ENCODE data around the gene DDX27.
A peak's percentile ranks its signal among the peaks of the same experiment; 100 is the strongest.

DDX27 gene

GRCh38 chr20:49276161-49276960, 57.1 kb downstream of the DDX27 start:
- peak in 1 of 2 donors; percentile 71 for DNase-seq (ENCODE audit: low spot score in 2 of 2)
- Mint-ChIP-seq H3K4me1 (peaks cover 56% of the 10 kb centered on the region), H3K36me3 (peaks cover 100% of the 10 kb centered on the region), H3K9me3 (peaks cover 3% of the 10 kb centered on the region), H3K4me3 (peak overlapping the region; percentile 97), H3K27ac (peak overlapping the region; percentile 100)
- ATAC-seq = peak; percentile 61

DNA sequence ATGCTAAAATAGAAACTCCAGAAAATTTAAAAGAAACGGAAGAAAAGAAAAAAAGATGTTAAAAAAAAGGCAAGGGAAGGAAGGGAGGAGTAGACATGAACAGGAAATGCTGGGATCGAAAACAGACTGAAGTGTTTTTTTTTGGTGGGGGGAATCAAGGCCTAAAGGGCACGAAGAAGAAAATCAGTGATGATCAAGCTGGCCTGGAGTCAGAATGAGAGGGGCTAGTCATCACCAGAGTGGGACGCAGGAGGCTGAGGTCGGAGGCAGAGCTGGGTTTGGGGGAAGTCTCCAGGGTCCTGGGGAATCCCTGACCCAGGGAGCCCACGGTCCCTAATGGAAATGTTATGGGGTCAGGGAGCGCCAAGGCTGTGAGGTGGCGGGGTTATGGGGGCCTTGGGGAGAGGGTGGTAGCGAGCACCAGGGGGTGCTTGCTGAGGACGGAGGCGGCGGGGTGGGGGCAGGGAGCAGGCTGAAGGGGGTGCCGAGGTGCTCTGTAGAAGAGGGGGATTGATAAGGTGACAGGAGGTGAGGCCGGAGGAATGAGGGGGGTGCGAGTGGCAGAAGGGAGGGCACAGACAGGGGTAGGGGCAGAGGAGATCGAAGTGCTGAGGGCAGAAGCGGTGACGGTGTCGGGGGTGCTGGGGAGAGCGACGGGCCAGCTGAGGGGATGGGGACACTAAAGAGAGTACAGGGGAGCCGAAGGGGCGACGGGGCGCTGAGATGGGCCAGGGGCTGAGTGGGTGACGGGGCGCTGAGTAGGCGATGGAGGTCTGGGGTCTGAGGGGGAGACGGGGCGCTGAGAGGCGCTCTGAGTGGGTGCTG, 58.0 kb downstream of the DDX27 start:
- peak; percentile 38 to 84 for DNase-seq (ENCODE audit: low spot score in 2 of 2)
- Mint-ChIP-seq H3K36me3 (peaks cover 100% of the 10 kb centered on the region), H3K9me3 (peaks cover 6% of the 10 kb centered on the region), H3K27ac (peak overlapping the region; percentile 100), H3K4me1 (peaks cover 60% of the 10 kb centered on the region), H3K4me3 (peak overlapping the region; percentile 97)
- peak; percentile 57 for ATAC-seq

DNA sequence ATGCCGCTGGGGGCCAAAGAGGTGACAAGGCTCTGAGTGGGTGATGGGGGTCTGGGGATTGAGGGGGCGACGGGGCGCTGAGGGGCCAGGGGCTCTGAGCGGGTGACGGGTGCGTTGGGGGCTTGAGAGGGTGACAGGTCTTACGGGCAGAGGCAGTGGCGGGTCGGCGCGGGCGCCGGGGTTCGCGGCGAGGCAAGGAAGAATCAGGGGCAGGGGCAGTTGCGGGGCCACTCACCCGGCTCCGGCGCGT, 58.5 kb downstream of the DDX27 start:
- Mint-ChIP-seq H3K27ac (peak overlapping the region; percentile 100), H3K36me3 (peaks cover 100% of the 10 kb centered on the region), H3K9me3 (peaks cover 6% of the 10 kb centered on the region), H3K4me3 (peak overlapping the region; percentile 97), H3K4me1 (peaks cover 60% of the 10 kb centered on the region)
- DNase-seq (ENCODE audit: low spot score in 2 of 2) = no peak
- no peak for ATAC-seq

DNA sequence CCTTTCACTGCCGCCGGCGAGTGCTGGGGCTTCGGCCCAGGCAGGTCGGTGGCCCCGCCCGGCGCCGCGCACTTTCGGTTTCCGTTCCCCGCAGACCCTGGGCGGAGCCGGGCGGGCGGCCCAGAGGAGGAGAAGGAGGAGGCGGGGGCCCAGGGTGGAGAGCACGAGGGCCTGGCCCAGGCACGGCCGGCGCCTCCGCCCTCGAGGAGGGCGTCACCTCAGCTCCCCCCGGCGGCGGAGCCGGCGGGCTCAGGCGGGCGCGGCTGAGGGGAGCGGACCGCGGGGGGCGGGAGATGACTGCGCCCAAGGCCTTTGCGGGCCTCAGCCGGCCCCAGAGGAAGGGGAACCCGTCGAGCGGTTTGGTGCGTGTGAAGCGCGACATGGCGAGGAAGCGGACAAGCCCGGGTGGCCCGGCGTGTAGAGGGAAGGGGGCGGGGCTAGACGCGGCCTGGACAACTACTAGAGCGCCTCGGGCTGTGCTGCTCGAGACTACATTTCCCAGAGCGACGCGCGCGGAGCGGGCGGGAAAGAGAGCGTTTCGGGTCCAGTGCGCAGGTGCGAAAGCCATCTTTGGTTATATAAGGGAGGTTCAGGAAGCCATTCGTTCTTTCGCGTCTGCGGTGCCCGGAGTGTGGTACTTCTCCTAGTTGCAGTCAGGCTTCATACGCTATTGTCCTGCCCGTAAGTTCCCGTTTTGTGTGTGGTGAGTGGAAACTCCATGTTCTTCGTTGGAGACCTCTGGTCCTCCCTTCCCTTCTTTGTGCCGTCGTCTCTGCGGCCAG, 59.0 kb downstream of the DDX27 start, which contains the start of gene ZNFX1:
TSS of gene ZNFX1 (minus strand) at position 22 of the 782 bp plus-strand sequence. CDS start 2,218 bp downstream, outside the sequence.
- peak within 1 kb of the TSS; percentile 100 for H3K27ac Mint-ChIP-seq
- peaks cover 100% of the 10 kb centered on the region for H3K36me3 Mint-ChIP-seq
- DNase-seq (ENCODE audit: low spot score in 2 of 2) (peak; percentile 95 to 99), ATAC-seq (peak; percentile 87)
- H3K4me3 Mint-ChIP-seq = peak within 1 kb of the TSS; percentile 97
- peaks cover 6% of the 10 kb centered on the region for H3K9me3 Mint-ChIP-seq
- peaks cover 63% of the 10 kb centered on the region for H3K4me1 Mint-ChIP-seq

DNA sequence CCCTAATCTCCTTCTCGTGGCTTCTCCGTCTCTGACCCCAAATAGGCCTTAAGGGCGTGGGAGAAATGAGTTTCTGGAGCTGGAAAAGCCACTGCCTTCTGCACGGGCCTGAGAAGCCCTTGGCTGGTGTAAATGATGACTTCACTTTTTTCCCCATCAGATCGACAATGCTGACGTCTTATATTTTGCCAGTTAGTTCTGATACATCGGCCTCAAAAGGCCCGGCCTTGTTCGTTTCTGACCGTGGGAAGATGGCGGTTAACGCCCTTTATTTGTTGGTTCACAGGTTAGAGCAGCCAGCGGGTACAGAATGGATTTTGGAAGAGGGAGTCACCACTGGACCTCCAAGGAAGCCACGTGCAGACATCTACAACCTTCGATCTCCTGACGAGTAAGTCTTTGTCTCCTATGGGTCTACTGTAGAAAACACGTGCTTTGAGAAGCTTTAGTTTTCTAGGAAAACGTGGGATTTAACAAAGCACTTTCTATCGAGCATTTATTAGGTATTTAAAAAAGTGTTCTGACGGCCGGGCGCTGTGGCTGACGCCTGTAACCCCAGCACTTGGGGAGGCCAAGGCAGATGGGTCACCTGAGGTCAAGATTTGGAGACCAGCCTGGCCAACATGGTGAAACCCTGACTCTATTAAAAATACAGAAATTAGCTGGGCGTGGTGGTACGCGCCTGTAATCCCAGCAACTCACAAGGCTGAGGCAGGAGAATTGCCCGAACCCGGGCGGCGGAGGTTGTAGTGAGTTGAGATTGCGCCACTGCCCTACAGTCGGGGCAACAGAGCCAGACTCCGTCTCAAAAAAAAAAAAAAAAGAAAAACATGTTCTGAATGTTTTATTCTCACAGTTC, 59.8 kb downstream of the DDX27 start:
- Mint-ChIP-seq H3K9me3 (peaks cover 6% of the 10 kb centered on the region), H3K36me3 (peaks cover 100% of the 10 kb centered on the region), H3K27ac (peak overlapping the region; percentile 100), H3K4me3 (peak overlapping the region; percentile 97), H3K4me1 (peaks cover 71% of the 10 kb centered on the region)
- no peak for DNase-seq (ENCODE audit: low spot score in 2 of 2)
- peak; percentile 0 for ATAC-seq

DNA sequence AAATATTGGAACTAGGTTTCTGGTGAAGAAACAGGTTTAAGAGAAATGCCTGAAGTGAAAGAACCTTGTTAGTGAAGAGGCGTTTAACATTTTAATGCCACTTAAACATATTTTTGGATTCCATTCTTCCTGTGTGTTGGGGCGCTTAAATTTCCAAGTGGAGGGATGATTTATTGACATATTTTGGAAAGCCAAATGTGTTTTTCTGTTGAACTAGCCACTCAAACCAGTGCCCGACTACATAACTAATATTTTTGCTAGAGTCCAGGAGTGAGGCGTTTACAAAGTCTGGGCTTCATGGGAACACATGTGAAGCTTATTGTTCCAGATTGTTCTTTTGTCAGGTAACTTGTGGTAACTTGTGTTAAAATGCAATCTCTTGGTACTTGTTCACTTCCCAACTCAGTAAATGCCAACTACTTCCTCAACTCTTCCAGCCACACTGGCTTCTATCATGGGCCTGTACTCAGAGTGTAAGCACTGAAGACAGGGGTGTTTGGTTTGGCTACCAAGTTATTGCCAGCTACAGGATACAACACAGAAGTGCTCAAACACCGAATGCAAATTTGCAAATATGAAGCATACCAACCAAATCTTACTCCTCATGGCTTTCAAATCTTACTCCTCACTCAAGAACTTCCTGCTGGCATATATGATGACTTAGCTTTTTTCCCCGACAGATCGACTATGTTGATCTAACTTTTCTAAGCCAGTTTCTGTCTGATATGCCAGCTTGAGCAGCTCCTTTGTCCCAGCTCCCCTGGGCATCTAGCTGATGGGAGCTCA, 60.7 kb downstream of the DDX27 start:
- ATAC-seq = no peak
- Mint-ChIP-seq H3K4me3 (peak overlapping the region; percentile 97), H3K9me3 (peaks cover 6% of the 10 kb centered on the region), H3K36me3 (peaks cover 100% of the 10 kb centered on the region), H3K4me1 (peaks cover 79% of the 10 kb centered on the region), H3K27ac (peak overlapping the region; percentile 100)
- DNase-seq (ENCODE audit: low spot score in 2 of 2) = no peak

DNA sequence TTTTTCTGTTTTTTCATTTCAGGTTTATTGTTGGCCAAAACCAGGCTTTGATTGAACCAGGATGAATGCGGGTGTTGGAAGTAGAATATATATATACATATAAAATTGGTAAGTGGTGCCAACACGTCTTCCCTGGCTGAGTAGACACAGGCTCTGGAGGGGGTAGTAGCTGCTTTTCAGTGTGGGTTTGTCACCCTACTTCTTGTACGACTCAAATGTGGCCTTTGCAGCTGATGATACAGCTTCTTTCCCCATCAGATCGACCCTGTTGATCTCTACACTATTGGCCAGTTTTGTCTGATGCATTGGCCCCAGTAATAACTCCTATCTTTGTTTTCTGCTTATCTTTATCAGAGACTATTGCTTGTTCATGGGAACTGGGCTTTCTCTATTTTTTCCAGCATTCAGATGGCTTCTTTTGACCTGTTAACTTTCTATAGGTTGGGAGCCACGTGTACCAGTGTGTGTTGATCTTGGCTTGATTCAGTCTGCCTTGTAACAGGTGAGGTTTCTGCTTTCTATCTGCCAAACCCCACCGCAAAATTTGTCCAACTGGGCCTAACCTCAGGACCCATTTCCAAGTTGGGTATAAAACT, 61.3 kb downstream of the DDX27 start:
- DNase-seq (ENCODE audit: low spot score in 2 of 2) = no peak
- peak overlapping the region; percentile 100 for H3K27ac Mint-ChIP-seq
- peaks cover 79% of the 10 kb centered on the region for H3K4me1 Mint-ChIP-seq
- H3K4me3 Mint-ChIP-seq = peak overlapping the region; percentile 97
- H3K9me3 Mint-ChIP-seq = peaks cover 6% of the 10 kb centered on the region
- no peak for ATAC-seq
- peaks cover 100% of the 10 kb centered on the region for H3K36me3 Mint-ChIP-seq

GRCh38 chr20:49281059-49281912, 62.1 kb downstream of the DDX27 start:
- peaks cover 9% of the 10 kb centered on the region for H3K9me3 Mint-ChIP-seq
- H3K27ac Mint-ChIP-seq = peak overlapping the region; percentile 100
- ATAC-seq = no peak
- no peak for DNase-seq (ENCODE audit: low spot score in 2 of 2)
- H3K4me1 Mint-ChIP-seq = peaks cover 79% of the 10 kb centered on the region
- peak overlapping the region; percentile 97 for H3K4me3 Mint-ChIP-seq
- H3K36me3 Mint-ChIP-seq = peaks cover 100% of the 10 kb centered on the region

DNA sequence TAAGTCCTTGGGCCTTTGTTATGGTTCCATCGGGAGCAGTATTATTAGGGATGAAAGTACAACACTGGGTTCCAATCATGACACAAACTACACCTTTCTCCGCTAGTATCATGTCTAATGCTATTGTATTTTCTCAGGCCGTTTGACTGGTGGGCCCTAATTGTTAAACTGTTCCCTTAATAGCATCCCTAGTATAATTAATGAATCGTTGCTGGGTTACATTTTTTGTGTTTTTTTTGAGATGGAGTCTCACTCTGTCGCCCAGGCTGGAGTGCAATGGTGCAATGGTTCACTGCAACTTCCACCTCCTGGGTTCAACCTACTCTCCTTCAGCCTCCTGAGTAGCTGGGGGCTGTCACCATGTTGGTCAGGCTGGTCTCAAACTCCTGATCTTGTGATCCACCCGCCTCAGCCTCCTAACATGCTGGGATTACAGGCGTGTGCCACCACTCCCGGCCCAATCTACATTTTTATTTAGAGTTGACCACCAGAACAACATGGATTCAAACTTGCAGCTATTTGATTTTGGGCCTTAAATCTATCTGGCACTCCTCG, 62.8 kb downstream of the DDX27 start:
- H3K27ac Mint-ChIP-seq = peak overlapping the region; percentile 100
- peaks cover 10% of the 10 kb centered on the region for H3K9me3 Mint-ChIP-seq
- ATAC-seq = no peak
- DNase-seq (ENCODE audit: low spot score in 2 of 2) = no peak
- peaks cover 79% of the 10 kb centered on the region for H3K4me1 Mint-ChIP-seq
- peak overlapping the region; percentile 97 for H3K4me3 Mint-ChIP-seq
- H3K36me3 Mint-ChIP-seq = peaks cover 100% of the 10 kb centered on the region

- ATAC-seq (no peak), DNase-seq (ENCODE audit: low spot score in 2 of 2) (no peak)
- H3K4me3 Mint-ChIP-seq = peak overlapping the region; percentile 97
- H3K4me1 Mint-ChIP-seq = peaks cover 86% of the 10 kb centered on the region
- H3K9me3 Mint-ChIP-seq = peaks cover 13% of the 10 kb centered on the region
- peak overlapping the region; percentile 100 for H3K27ac Mint-ChIP-seq
- peaks cover 100% of the 10 kb centered on the region for H3K36me3 Mint-ChIP-seq
These were observed 63.5 kb downstream of the DDX27 start for GRCh38 chr20:49282584-49283171.

DNA sequence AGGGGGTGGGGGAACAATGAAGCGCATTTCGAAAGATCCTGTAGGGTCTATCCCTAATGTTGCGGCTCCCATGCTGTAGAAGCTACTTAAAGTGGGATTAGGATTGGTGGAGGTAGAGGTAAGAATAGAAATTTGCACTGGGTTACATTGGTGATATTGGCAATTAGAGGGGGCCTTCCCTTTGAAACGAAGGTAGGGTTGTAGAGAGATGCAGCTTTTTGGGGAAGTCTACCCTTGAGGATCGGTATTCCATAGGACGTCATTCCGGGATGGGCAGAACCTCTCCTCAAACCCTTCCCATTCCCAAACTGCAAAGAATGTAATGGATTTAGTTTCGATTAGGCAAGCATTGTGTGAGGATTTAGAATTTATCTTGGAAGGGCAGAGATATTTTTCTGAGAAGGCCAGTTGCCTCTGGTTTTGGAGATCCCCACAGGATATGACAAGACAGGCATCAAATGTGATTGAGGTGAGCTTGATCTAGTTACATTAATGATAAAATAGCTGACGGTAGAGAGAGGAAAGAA, 64.0 kb downstream of the DDX27 start:
- Mint-ChIP-seq H3K36me3 (peaks cover 100% of the 10 kb centered on the region), H3K4me3 (peak overlapping the region; percentile 97), H3K9me3 (peaks cover 13% of the 10 kb centered on the region), H3K27ac (peak overlapping the region; percentile 100), H3K4me1 (peaks cover 90% of the 10 kb centered on the region)
- DNase-seq (ENCODE audit: low spot score in 2 of 2) (no peak), ATAC-seq (peak; percentile 5)

Data from stimulated activated effector memory CD8-positive, alpha-beta T cell treated with anti-CD3 and anti-CD28 coated beads, Interleukin-12 subunit alpha, Interleukin-12 subunit beta, amount 100 ng/mL, for 72 hours (primary cell).